ENCODE measurements around the gene ITM2B.

The ITM2B gene

GRCh38 chr13:48216204-48216711 lies 16.7 kb upstream of the ITM2B start:
- no peak for DNase-seq (ENCODE audit: extremely low read depth, low read depth)
- TF ChIP-seq CTCF (IDR thresholded peaks at IDR 0.05; ENCODE audit: low read depth, low read length) = no peak

GRCh38 chr13:48220592-48220980 lies 12.4 kb upstream of the ITM2B start:
- no peak for DNase-seq (ENCODE audit: extremely low read depth, low read depth)
- no peak for TF ChIP-seq CTCF (IDR thresholded peaks at IDR 0.05; ENCODE audit: low read depth, low read length)

GRCh38 chr13:48220981-48221685 lies 11.9 kb upstream of the ITM2B start:
- no peak for TF ChIP-seq CTCF (IDR thresholded peaks at IDR 0.05; ENCODE audit: low read depth, low read length)
- no peak for DNase-seq (ENCODE audit: extremely low read depth, low read depth)

- DNase-seq (ENCODE audit: extremely low read depth, low read depth) = no peak
- TF ChIP-seq CTCF (IDR thresholded peaks at IDR 0.05; ENCODE audit: low read depth, low read length) = no peak
Observed at GRCh38 chr13:48221686-48222187, 11.3 kb upstream of the ITM2B start.

- DNase-seq (ENCODE audit: extremely low read depth, low read depth) = no peak
- TF ChIP-seq CTCF (IDR thresholded peaks at IDR 0.05; ENCODE audit: low read depth, low read length) = no peak
Observed at GRCh38 chr13:48222358-48223301, 10.4 kb upstream of the ITM2B start.

- TF ChIP-seq CTCF (IDR thresholded peaks at IDR 0.05; ENCODE audit: low read depth, low read length) = no peak
- DNase-seq (ENCODE audit: extremely low read depth, low read depth) = no peak
Observed at GRCh38 chr13:48224701-48225100, 8.3 kb upstream of the ITM2B start.

- no peak for DNase-seq (ENCODE audit: extremely low read depth, low read depth)
- TF ChIP-seq CTCF (IDR thresholded peaks at IDR 0.05; ENCODE audit: low read depth, low read length) = no peak
Observed at GRCh38 chr13:48230541-48230940, 2.5 kb upstream of the ITM2B start.
